Measurements from ENCODE around the gene VWA3B. TPM values are rescaled to one million over a fixed set of nuclear protein-coding genes. Genes with fewer than 3 reads are reported as not detected.

VWA3B gene
- polyA plus RNA-seq, 4 donors, result 0.16 to 1.4 (median 0.51) TPM; not detected in 1

DNA sequence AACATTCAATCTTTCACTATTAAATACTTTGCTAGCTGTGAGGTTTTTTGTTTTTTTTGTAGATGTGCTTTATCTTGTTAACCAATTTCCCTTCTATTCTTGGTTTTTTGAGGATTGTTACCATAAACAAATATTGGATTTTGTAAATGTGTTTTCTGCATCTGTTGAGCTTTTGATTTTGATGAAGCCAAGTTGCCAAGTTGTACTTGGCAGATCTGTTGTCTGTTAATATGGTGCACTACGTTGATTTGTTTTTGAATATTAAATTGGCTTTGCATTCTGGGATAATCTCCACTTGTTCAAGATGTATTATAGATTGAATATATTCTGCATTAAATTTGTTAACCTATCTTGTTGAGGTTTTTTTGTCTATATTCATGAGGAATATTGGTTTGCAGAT is 114.6 kb downstream of the VWA3B start:
- no peak overlapping the region for H3K4me3 ChIP-seq (ENCODE audit: low read depth in 1 of 3, low read length in 3 of 3)
- H3K36me3 ChIP-seq (ENCODE audit: control insufficient read depth in 3 of 3, insufficient read depth in 2 of 3, low read depth in 1 of 3, low read length in 3 of 3), result no peaks in the 10 kb centered on the region
- no peak for FAIRE-seq
- 76 to 79% (median 79%) methylated on average over 1 of the region's 1 CpG for WGBS, 3 donors
- H3K27ac ChIP-seq (ENCODE audit: low read depth in 1 of 3, low read length in 2 of 3), result no peak overlapping the region
- DNase-seq, result no peak
- peaks cover 0 to 4% (median 1%) of the 10 kb centered on the region in 3 donors for H3K27me3 ChIP-seq (ENCODE audit: control insufficient read depth in 3 of 3, insufficient read depth in 3 of 3, low read length in 3 of 3)
- no peaks in the 10 kb centered on the region for H3K4me1 ChIP-seq (ENCODE audit: control insufficient read depth in 3 of 3, insufficient read depth in 2 of 3, low read depth in 1 of 3, low read length in 2 of 3)
- H3K9me3 ChIP-seq (ENCODE audit: control insufficient read depth in 2 of 2, insufficient read depth in 1 of 2, low read depth in 1 of 2, low read length in 1 of 2), result no peaks in the 10 kb centered on the region

DNA sequence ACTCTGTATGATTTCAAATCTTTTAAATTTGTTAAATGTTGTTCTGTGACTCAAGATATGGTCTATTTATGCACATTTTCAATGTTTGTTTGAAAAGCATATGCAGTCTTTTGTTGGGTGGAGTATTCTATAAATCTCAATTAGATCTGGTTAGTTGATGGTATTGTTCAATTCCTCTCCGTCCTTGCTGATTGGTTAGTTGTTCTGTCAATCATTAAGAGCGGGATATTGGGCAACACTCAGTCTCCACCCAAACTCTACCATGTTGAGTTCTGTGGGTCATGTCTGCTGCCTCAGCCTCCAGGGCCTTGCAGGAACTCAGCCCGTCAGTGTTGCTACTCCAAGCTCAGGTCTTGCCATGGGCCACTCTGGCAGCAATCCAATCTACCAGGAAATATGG is 118.9 kb downstream of the VWA3B start:
- no peaks in the 10 kb centered on the region for H3K36me3 ChIP-seq (ENCODE audit: control insufficient read depth in 3 of 3, insufficient read depth in 2 of 3, low read depth in 1 of 3, low read length in 3 of 3)
- H3K27me3 ChIP-seq (ENCODE audit: control insufficient read depth in 3 of 3, insufficient read depth in 3 of 3, low read length in 3 of 3), result peaks cover 0 to 6% (median 2%) of the 10 kb centered on the region in 3 donors
- WGBS, 3 donors, result 94 to 96% (median 95%) methylated on average over 3 of the region's 3 CpGs
- FAIRE-seq (no peak), DNase-seq (no peak)
- no peaks in the 10 kb centered on the region for H3K4me1 ChIP-seq (ENCODE audit: control insufficient read depth in 3 of 3, insufficient read depth in 2 of 3, low read depth in 1 of 3, low read length in 2 of 3)
- H3K4me3 ChIP-seq (ENCODE audit: low read depth in 1 of 3, low read length in 3 of 3), result no peak overlapping the region
- no peak overlapping the region for H3K27ac ChIP-seq (ENCODE audit: low read depth in 1 of 3, low read length in 2 of 3)
- H3K9me3 ChIP-seq (ENCODE audit: control insufficient read depth in 2 of 2, insufficient read depth in 1 of 2, low read depth in 1 of 2, low read length in 1 of 2), result no peaks in the 10 kb centered on the region

GRCh38 chr2:98212092-98213000 is 125.4 kb downstream of the VWA3B start:
- 53 to 68% (median 68%) methylated on average over 9 of the region's 9 CpGs for WGBS, 3 donors
- H3K27ac ChIP-seq (ENCODE audit: low read depth in 1 of 3, low read length in 2 of 3), result no peak overlapping the region
- no peaks in the 10 kb centered on the region for H3K4me1 ChIP-seq (ENCODE audit: control insufficient read depth in 3 of 3, insufficient read depth in 2 of 3, low read depth in 1 of 3, low read length in 2 of 3)
- H3K36me3 ChIP-seq (ENCODE audit: control insufficient read depth in 3 of 3, insufficient read depth in 2 of 3, low read depth in 1 of 3, low read length in 3 of 3), result no peaks in the 10 kb centered on the region
- peak in 1 of 2 donors; percentile 10 for DNase-seq
- H3K4me3 ChIP-seq (ENCODE audit: low read depth in 1 of 3, low read length in 3 of 3), result no peak overlapping the region
- H3K9me3 ChIP-seq (ENCODE audit: control insufficient read depth in 2 of 2, insufficient read depth in 1 of 2, low read depth in 1 of 2, low read length in 1 of 2), result no peaks in the 10 kb centered on the region
- no peak for FAIRE-seq
- H3K27me3 ChIP-seq (ENCODE audit: control insufficient read depth in 3 of 3, insufficient read depth in 3 of 3, low read length in 3 of 3), result peaks cover 0 to 12% (median 10%) of the 10 kb centered on the region in 3 donors

- 52 to 77% (median 69%) methylated on average over 4 of the region's 4 CpGs for WGBS, 3 donors
Observed at GRCh38 chr2:98216616-98217015, 129.6 kb downstream of the VWA3B start.

DNA sequence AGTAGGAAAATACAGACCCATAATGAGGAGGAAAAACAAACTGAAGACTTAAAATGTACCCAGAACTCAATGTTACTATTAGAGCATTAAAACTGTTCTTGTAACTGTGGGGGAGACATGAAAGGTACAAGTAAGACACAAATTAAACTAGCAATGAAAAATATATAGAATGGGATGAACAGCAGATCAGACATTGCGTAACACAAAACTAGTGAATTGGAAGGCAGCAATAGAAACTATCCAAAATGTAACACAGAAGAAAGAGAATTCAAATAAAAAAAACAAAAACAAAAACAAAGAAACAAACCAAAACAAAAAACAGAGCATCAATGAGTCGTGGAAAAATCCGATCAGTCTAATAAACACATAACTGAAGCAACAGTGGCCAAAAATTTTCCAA is 132.2 kb downstream of the VWA3B start:
- Histone ChIP-seq H3K27me3 (ENCODE audit: control insufficient read depth in 3 of 3, insufficient read depth in 3 of 3, low read length in 3 of 3) (peaks cover 0 to 7% (median 2%) of the 10 kb centered on the region in 3 donors), H3K9me3 (ENCODE audit: control insufficient read depth in 2 of 2, insufficient read depth in 1 of 2, low read depth in 1 of 2, low read length in 1 of 2) (peaks cover 0 to 9% of the 10 kb centered on the region in 2 donors), H3K27ac (ENCODE audit: low read depth in 1 of 3, low read length in 2 of 3) (no peak overlapping the region), H3K4me3 (ENCODE audit: low read depth in 1 of 3, low read length in 3 of 3) (no peak overlapping the region), H3K4me1 (ENCODE audit: control insufficient read depth in 3 of 3, insufficient read depth in 2 of 3, low read depth in 1 of 3, low read length in 2 of 3) (no peaks in the 10 kb centered on the region), H3K36me3 (ENCODE audit: control insufficient read depth in 3 of 3, insufficient read depth in 2 of 3, low read depth in 1 of 3, low read length in 3 of 3) (no peaks in the 10 kb centered on the region)
- no peak for DNase-seq
- no peak for FAIRE-seq
- WGBS, 3 donors, result 93 to 97% (median 96%) methylated on average over 3 of the region's 3 CpGs

More at GRCh38 chr2:98216616-98217015, 129.6 kb downstream of the VWA3B start:
- H3K4me1 ChIP-seq (ENCODE audit: control insufficient read depth in 3 of 3, insufficient read depth in 2 of 3, low read depth in 1 of 3, low read length in 2 of 3), result no peaks in the 10 kb centered on the region
- H3K27ac ChIP-seq (ENCODE audit: low read depth in 1 of 3, low read length in 2 of 3), result no peak overlapping the region
- no peak overlapping the region for H3K4me3 ChIP-seq (ENCODE audit: low read depth in 1 of 3, low read length in 3 of 3)
- H3K9me3 ChIP-seq (ENCODE audit: control insufficient read depth in 2 of 2, insufficient read depth in 1 of 2, low read depth in 1 of 2, low read length in 1 of 2), result peaks cover 0 to 7% of the 10 kb centered on the region in 2 donors
- no peak for FAIRE-seq
- DNase-seq, result no peak
- H3K27me3 ChIP-seq (ENCODE audit: control insufficient read depth in 3 of 3, insufficient read depth in 3 of 3, low read length in 3 of 3), result peaks cover 0 to 10% (median 8%) of the 10 kb centered on the region in 3 donors
- H3K36me3 ChIP-seq (ENCODE audit: control insufficient read depth in 3 of 3, insufficient read depth in 2 of 3, low read depth in 1 of 3, low read length in 3 of 3), result no peaks in the 10 kb centered on the region

DNA sequence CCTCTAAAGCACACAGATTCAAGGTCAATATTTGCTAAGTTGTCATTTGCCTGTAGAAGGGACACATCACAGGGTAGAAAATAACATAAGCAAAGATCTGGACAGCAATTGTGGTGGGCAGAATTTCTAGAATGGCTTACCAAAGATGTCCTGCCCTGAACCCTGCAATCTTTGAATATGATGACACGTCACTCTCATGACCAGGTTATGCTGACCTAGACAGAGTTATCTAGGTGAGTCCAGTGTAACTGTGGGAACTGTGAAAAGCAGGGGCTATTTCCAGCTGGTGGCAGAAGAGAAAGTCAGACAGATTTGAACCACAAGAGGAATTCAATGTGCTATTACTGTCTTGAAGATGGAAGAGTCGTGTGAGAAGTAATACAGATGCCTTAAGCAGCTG is 147.0 kb downstream of the VWA3B start:
- no peak overlapping the region for H3K4me3 ChIP-seq (ENCODE audit: low read depth in 1 of 3, low read length in 3 of 3)
- H3K4me1 ChIP-seq (ENCODE audit: control insufficient read depth in 3 of 3, insufficient read depth in 2 of 3, low read depth in 1 of 3, low read length in 2 of 3), result no peaks in the 10 kb centered on the region
- H3K27ac ChIP-seq (ENCODE audit: low read depth in 1 of 3, low read length in 2 of 3), result no peak overlapping the region
- WGBS, 3 donors, result 56 to 74% (median 73%) methylated on average over 2 of the region's 2 CpGs
- H3K9me3 ChIP-seq (ENCODE audit: control insufficient read depth in 2 of 2, insufficient read depth in 1 of 2, low read depth in 1 of 2, low read length in 1 of 2), result no peaks in the 10 kb centered on the region
- DNase-seq, result no peak
- FAIRE-seq, result no peak
- no peaks in the 10 kb centered on the region for H3K27me3 ChIP-seq (ENCODE audit: control insufficient read depth in 3 of 3, insufficient read depth in 3 of 3, low read length in 3 of 3)
- H3K36me3 ChIP-seq (ENCODE audit: control insufficient read depth in 3 of 3, insufficient read depth in 2 of 3, low read depth in 1 of 3, low read length in 3 of 3), result no peaks in the 10 kb centered on the region

- DNase-seq (no peak), FAIRE-seq (no peak)
- no peak overlapping the region for H3K4me3 ChIP-seq (ENCODE audit: low read depth in 1 of 3, low read length in 3 of 3)
- no peaks in the 10 kb centered on the region for H3K27me3 ChIP-seq (ENCODE audit: control insufficient read depth in 3 of 3, insufficient read depth in 3 of 3, low read length in 3 of 3)
- no peaks in the 10 kb centered on the region for H3K36me3 ChIP-seq (ENCODE audit: control insufficient read depth in 3 of 3, insufficient read depth in 2 of 3, low read depth in 1 of 3, low read length in 3 of 3)
- no peaks in the 10 kb centered on the region for H3K9me3 ChIP-seq (ENCODE audit: control insufficient read depth in 2 of 2, insufficient read depth in 1 of 2, low read depth in 1 of 2, low read length in 1 of 2)
- no peak overlapping the region for H3K27ac ChIP-seq (ENCODE audit: low read depth in 1 of 3, low read length in 2 of 3)
- no peaks in the 10 kb centered on the region for H3K4me1 ChIP-seq (ENCODE audit: control insufficient read depth in 3 of 3, insufficient read depth in 2 of 3, low read depth in 1 of 3, low read length in 2 of 3)
- WGBS, 3 donors, result 38 to 46% (median 45%) methylated on average over 2 of the region's 2 CpGs
Observed at GRCh38 chr2:98234776-98235175, 147.8 kb downstream of the VWA3B start.

DNA sequence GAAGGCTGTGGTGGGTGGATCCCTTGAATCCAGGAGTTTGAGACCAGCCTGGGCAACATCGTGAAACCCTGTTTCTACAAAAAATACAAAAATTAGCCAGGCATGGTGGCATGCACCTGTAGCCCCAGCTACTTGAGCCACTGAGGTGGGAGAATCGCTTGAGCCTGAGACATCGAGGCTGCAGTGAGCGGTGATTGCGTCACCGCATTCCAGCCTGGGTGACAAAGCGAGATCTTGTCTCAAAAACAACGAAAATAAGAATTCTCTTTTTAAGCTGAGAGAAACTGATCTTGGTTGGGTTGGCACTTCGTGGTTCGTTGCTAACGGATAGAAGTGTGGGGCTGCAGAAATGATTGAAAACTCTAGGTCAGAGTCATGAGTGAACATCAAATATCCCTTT is 150.0 kb downstream of the VWA3B start:
- H3K4me1 ChIP-seq (ENCODE audit: control insufficient read depth in 3 of 3, insufficient read depth in 2 of 3, low read depth in 1 of 3, low read length in 2 of 3), result no peaks in the 10 kb centered on the region
- no peak overlapping the region for H3K4me3 ChIP-seq (ENCODE audit: low read depth in 1 of 3, low read length in 3 of 3)
- H3K27me3 ChIP-seq (ENCODE audit: control insufficient read depth in 3 of 3, insufficient read depth in 3 of 3, low read length in 3 of 3), result peaks cover 0 to 2% (median 0%) of the 10 kb centered on the region in 3 donors
- DNase-seq, result no peak
- FAIRE-seq, result no peak
- 93 to 94% (median 93%) methylated on average over 11 of the region's 11 CpGs for WGBS, 3 donors
- no peaks in the 10 kb centered on the region for H3K9me3 ChIP-seq (ENCODE audit: control insufficient read depth in 2 of 2, insufficient read depth in 1 of 2, low read depth in 1 of 2, low read length in 1 of 2)
- H3K27ac ChIP-seq (ENCODE audit: low read depth in 1 of 3, low read length in 2 of 3), result no peak overlapping the region
- no peaks in the 10 kb centered on the region for H3K36me3 ChIP-seq (ENCODE audit: control insufficient read depth in 3 of 3, insufficient read depth in 2 of 3, low read depth in 1 of 3, low read length in 3 of 3)

All from small intestine (tissue), 7 donors.